GM18517 (cell line): Measurements from ENCODE around the gene TLCD3B.

Source experiments
- ATAC-seq: cut with Tn5 transposase; IDR thresholded peaks from one replicate; pipeline ENCODE4 v1.9.1; 2021; ENCODE audit warnings: mild to moderate bottlenecking, moderate library complexity; ENCODE audit not compliant: unreplicated experiment

TLCD3B gene

GRCh38 chr16:29991571-29991904 lies 39.5 kb downstream of the TLCD3B start:
- ATAC-seq: no peak

GRCh38 chr16:29990883-29991570 lies 40.0 kb downstream of the TLCD3B start:
- no peak for ATAC-seq

- no peak for ATAC-seq
These were observed 41.0 kb downstream of the TLCD3B start for GRCh38 chr16:29990034-29990433.

- ATAC-seq: no peak
These were observed 41.8 kb downstream of the TLCD3B start for GRCh38 chr16:29989111-29989858.

DNA sequence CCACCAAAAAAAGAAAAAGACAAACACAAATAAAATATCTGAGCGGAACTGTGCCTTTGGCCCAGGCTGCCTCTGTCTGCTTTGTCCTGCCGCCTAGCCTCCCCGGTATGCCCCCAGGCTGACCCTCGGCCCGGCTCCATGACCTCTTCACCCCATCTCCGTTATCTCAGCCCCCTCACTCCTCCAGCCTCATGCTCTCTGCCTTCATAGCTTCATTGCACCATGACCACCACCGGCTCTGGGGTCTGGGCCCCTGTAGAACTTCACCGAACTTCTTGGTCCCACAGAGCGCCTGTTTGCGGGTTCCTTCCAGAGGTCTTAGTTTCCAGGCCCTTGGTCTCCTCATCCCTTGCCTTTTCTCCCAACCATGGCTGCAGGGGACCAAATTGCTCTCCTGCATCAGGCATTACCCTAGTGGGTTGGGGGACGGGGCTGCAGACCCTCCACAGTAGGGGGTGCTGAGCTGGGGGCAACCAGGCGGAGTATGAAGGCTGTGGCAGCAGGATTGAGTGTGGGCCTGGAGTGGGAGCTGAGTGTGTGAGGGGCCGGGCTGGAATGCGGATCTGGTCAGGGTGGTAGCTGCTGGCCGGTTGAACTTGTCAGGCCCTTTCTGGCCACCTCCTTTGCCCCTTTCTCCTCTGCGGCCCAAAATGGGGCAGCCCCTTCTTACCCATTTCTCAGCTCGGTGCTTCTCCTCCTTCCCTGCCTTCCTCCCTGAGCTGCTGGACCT lies 42.6 kb downstream of the TLCD3B start:
- ATAC-seq: no peak

- ATAC-seq: no peak
These were observed 43.5 kb downstream of the TLCD3B start for GRCh38 chr16:29987371-29988085.

GRCh38 chr16:29986931-29987330 lies 44.1 kb downstream of the TLCD3B start:
- no peak for ATAC-seq

GRCh38 chr16:29986231-29986630 lies 44.8 kb downstream of the TLCD3B start:
- no peak for ATAC-seq

- ATAC-seq: no peak
These were observed 45.7 kb downstream of the TLCD3B start for GRCh38 chr16:29985271-29985811.

DNA sequence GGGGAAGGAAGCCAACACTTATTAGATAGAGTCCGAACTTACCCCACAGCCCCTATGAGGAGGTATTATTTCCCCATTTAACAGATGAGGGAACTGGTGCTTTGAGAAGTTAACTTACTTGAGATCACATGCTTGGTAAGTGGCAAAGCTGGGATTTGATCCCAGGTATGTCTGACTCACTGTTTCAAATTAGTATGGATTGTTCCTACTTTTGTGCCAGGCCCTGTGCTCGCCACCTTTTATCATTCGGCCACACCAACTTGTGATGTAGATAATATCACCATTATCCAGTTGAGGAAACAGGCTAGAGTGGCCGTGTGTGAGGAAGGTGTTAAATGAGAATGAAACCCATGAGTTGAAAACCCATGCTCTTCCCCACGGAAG lies 46.3 kb downstream of the TLCD3B start:
- no peak for ATAC-seq

GRCh38 chr16:29984137-29984763 lies 46.8 kb downstream of the TLCD3B start:
- no peak for ATAC-seq

- no peak for ATAC-seq
These were observed 47.5 kb downstream of the TLCD3B start for GRCh38 chr16:29983420-29984136.

DNA sequence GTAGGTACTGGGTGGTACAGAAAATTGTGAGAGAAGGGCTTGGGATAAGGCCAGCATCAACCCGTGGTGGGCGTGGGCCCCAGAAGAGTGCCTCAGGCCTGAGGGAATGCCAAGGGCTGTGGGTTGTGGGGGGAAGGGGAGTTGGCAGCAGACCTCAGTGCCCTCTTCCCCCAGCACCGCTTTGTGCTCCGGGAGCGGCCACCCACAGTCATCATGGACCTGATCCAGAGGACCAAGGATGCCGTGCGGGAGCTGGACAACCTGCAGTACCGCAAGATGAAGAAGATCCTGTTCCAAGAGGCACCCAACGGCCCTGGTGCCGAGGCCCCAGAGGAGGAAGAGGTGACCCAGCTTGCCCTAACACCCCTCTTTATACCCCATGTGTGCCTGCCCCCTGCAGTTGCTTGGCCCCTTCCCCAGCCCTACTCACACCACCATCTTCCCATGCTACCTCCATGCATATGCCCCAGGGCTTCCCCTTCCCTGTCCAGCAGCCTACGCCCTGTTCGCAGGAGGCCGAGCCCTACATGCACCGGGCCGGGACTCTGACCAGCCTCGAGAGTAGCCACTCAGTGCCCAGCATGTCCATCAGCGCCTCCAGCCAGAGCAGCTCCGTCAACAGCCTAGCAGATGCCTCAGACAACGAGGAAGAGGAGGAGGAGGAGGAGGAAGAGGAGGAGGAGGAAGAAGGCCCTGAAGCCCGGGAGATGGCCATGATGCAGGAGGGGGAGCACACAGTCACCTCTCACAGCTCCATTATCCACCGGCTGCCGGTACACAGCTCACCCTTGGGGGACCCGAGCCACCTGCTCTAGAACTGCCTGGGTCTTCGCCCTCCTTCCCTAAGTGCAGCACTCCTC lies 48.3 kb downstream of the TLCD3B start:
- no peak for ATAC-seq

GRCh38 chr16:29978564-29979270 lies 52.4 kb downstream of the TLCD3B start:
- ATAC-seq: no peak

- ATAC-seq: no peak
These were observed 53.0 kb downstream of the TLCD3B start for GRCh38 chr16:29978081-29978480.

GRCh38 chr16:29977063-29977825 lies 53.8 kb downstream of the TLCD3B start:
- no peak for ATAC-seq

DNA sequence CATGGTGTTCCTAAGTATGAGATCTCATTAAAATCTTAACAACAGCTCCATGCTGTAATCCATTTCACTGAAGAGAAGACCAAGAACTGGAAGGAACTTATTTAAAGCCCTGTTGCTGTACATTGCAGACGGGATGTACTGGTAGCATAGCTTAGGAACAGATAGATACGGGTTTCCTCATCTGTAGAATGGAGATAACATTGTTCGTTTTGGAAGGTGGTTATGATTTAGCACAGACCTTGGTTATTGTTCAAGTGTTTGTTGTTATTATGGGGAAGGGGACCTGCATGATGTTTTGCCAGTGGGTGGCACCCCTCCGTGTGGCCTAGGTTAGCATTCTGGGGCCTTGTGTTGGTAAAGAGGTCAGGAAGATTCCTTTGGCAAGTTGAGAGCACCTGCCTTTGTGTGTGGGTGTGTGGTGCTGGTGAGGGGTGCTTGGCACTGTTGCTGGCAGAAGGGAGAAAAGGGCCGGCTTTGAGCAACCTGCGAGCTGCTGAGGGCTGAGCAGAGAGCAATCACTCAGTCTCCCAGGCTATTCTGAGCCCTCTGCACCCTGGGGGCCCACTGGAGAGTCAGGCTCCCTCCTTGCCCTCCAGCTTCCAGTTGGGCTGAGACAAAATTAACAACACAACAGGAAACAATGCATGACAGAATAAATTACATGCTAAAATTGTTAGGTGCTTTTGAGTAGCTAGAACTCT lies 55.1 kb downstream of the TLCD3B start:
- no peak for ATAC-seq
